ENCODE measurements around the gene GZMB.
"Not testable (repeated sequence)": the region's sequence is repeated elsewhere in the genome, so short reads cannot be mapped to it uniquely, and the experiment has no call there.

The GZMB gene

DNA sequence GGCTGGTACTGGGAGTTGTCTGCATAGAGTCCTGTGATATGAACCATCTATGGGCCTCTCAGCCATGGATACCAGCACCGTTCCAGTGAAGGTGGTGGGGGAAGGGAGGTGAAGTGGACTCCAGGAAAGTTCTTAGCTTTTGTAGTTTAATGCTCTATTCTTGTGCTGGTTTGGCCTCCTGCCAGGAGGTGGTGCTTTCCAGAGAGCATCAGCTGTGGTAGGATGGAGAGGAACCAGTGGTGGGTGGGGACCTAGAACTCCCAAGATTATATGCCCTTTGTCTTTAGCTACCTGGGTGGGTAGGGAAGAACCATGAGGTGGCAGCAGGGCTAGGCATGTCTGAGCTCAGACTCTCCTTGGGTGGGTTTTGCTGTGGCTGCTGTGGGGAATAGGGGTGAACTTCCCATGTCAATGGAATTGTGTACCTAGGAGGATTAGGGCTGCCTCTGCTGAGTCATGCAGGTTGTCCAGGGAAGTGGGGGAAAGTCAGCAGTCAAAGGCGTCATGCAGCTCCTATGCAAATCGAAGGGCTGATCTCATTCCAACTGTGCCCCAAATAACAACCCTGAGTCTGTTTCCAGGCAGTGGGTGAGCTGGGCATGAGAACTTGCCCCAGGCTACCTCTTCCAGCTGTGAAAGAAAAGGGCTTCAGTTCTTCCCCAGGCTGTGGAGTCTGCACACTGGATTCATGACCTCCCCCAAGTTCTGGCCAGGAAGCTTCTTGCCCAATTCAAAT, 38.7 kb downstream of the GZMB start:
- 0 out of 2 replicates have a peak, but pooled peaks cover 3% of the 10 kb centered on the region for H3K9me3 ChIP-seq (ENCODE audit: insufficient read depth, low read length)

DNA sequence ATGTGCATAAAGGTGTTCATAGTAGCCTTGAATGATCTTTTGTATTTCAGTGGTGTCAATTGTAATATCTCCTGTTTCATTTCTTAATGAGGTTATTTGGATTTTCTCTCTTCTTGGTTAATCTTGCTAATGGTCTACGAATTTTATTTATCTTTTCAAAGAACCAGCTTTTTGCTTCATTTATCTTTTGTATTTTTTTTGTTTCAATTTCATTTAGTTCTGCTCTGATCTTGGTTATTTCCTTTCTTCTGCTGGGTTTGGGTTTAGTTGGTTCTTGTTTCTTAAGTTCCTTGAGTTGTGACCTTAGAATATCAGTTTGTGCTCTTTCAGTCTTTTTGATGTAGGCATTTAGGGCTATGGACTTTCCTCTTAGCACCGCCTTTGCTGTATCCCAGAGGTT, 43.0 kb downstream of the GZMB start:
- not testable (repeated sequence) for H3K36me3 ChIP-seq (ENCODE audit: insufficient read depth, insufficient read length, low read length); H3K4me3 ChIP-seq (ENCODE audit: insufficient read length, low read depth); H3K4me1 ChIP-seq (ENCODE audit: insufficient read depth, insufficient read length); H3K9me3 ChIP-seq (ENCODE audit: insufficient read depth, low read length); H3K27me3 ChIP-seq (ENCODE audit: insufficient read depth, insufficient read length); H3K9ac ChIP-seq (ENCODE audit: insufficient read length, low read depth); DNase-seq (ENCODE audit: low read depth, low spot score)

More for the DNA sequence above, 38.7 kb downstream of the GZMB start:
- no peak overlapping the region for H3K4me3 ChIP-seq (ENCODE audit: insufficient read length, low read depth)
- peak; percentile 51 for DNase-seq (ENCODE audit: low read depth, low spot score)
- no peak overlapping the region for H3K9ac ChIP-seq (ENCODE audit: insufficient read length, low read depth)
- H3K36me3 ChIP-seq (ENCODE audit: insufficient read depth, insufficient read length, low read length): no peaks in the 10 kb centered on the region
- no peaks in the 10 kb centered on the region for H3K27me3 ChIP-seq (ENCODE audit: insufficient read depth, insufficient read length)
- TF ChIP-seq ZNF274 (IDR thresholded peaks at IDR 0.05; ENCODE audit: low read depth, low read length) (no peak), SUZ12 (IDR thresholded peaks at IDR 0.05; ENCODE audit: extremely low read depth, insufficient read depth, insufficient read length) (no peak), YY1 (IDR thresholded peaks at IDR 0.05; ENCODE audit: insufficient read depth, insufficient read length) (no peak)
- H3K4me1 ChIP-seq (ENCODE audit: insufficient read depth, insufficient read length): no peaks in the 10 kb centered on the region

DNA sequence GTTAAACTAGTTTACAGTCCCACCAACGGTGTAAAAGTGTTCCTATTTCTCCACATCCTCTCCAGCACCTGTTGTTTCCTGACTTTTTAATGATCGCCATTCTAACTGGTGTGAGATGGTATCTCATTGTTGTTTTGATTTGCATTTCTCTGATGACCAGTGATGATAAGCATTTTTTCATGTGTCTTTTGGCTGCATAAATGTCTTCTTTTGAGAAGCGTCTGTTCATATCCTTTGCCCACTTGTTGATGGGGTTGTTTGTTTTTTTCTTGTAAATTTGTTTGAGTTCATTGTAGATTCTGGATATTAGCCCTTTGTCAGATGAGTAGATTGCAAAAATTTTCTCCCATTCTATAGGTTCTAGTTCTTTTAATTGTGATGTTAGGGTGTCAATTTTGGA, 49.6 kb downstream of the GZMB start:
- not testable (repeated sequence) for H3K4me1 ChIP-seq (ENCODE audit: insufficient read depth, insufficient read length); H3K9ac ChIP-seq (ENCODE audit: insufficient read length, low read depth); H3K27me3 ChIP-seq (ENCODE audit: insufficient read depth, insufficient read length); H3K9me3 ChIP-seq (ENCODE audit: insufficient read depth, low read length); DNase-seq (ENCODE audit: low read depth, low spot score); H3K4me3 ChIP-seq (ENCODE audit: insufficient read length, low read depth); H3K36me3 ChIP-seq (ENCODE audit: insufficient read depth, insufficient read length, low read length)
